ENCODE results near the gene GGTA1.

- TF ChIP-seq, protein P1, sequence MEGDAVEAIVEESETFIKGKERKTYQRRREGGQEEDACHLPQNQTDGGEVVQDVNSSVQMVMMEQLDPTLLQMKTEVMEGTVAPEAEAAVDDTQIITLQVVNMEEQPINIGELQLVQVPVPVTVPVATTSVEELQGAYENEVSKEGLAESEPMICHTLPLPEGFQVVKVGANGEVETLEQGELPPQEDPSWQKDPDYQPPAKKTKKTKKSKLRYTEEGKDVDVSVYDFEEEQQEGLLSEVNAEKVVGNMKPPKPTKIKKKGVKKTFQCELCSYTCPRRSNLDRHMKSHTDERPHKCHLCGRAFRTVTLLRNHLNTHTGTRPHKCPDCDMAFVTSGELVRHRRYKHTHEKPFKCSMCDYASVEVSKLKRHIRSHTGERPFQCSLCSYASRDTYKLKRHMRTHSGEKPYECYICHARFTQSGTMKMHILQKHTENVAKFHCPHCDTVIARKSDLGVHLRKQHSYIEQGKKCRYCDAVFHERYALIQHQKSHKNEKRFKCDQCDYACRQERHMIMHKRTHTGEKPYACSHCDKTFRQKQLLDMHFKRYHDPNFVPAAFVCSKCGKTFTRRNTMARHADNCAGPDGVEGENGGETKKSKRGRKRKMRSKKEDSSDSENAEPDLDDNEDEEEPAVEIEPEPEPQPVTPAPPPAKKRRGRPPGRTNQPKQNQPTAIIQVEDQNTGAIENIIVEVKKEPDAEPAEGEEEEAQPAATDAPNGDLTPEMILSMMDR (optimal IDR thresholded peaks at IDR 0.05 in 1 of 3, IDR thresholded peaks at IDR 0.05 in 1 of 3, conservative IDR thresholded peaks at IDR 0.05 in 1 of 3; ENCODE audit: extremely low read depth in 1 of 3, insufficient read depth in 2 of 3, low read length in 3 of 3) = no peak
- no peak for TF ChIP-seq EZH2 (IDR thresholded peaks at IDR 0.05; ENCODE audit: low read length)
Observed at GRCh38 chr9:121489344-121489743, 10.3 kb downstream of the GGTA1 start.
